ENCODE results near the gene RFC1. TPM values are rescaled to one million over a fixed set of nuclear protein-coding genes. Genes with fewer than 3 reads are reported as not detected.
A peak's percentile ranks its signal among the peaks of the same experiment; 100 is the strongest.
"Not testable (repeated sequence)": the region's sequence is repeated elsewhere in the genome, so short reads cannot be mapped to it uniquely, and the experiment has no call there.

Gene RFC1
- total and polyA plus RNA-seq, 7 donors = 6.7 to 21.0 (median 15.8) TPM

- ATAC-seq (no peak), DNase-seq (no peak)
- Histone ChIP-seq H3K9me3 (no peaks in the 10 kb centered on the region), H3K27me3 (ENCODE audit: insufficient read depth in 3 of 3, low read length in 2 of 3) (no peaks in the 10 kb centered on the region), H3K4me1 (peaks cover 13% of the 10 kb centered on the region), H3K36me3 (ENCODE audit: insufficient read depth in 1 of 2, low read depth in 1 of 2) (no peaks in the 10 kb centered on the region), H3K4me3 (no peak overlapping the region), H3K27ac (no peak overlapping the region)
- TF ChIP-seq CTCF (IDR thresholded peaks at IDR 0.05) = no peak
- WGBS, 3 donors = 91 to 97% (median 94%) methylated on average over 1 of the region's 1 CpG
- intact Hi-C loops (cut with DNase I) = no loop called here
These were observed 9.2 kb downstream of the RFC1 start for GRCh38 chr4:39357002-39357401.

GRCh38 chr4:39354254-39354552, 12.0 kb downstream of the RFC1 start:
- Histone ChIP-seq H3K4me1 (peaks cover 13% of the 10 kb centered on the region), H3K4me3 (peak overlapping the region; percentile 47), H3K27me3 (ENCODE audit: insufficient read depth in 3 of 3, low read length in 2 of 3) (no peaks in the 10 kb centered on the region), H3K9me3 (no peaks in the 10 kb centered on the region), H3K36me3 (ENCODE audit: insufficient read depth in 1 of 2, low read depth in 1 of 2) (peaks cover 0 to 20% of the 10 kb centered on the region in 2 donors), H3K27ac (peak overlapping the region; percentile 62)
- DNase-seq (no peak), ATAC-seq (no peak)
- TF ChIP-seq CTCF (IDR thresholded peaks at IDR 0.05) = no peak
- WGBS, 3 donors = 6 to 28% (median 6%) methylated on average over 1 of the region's 1 CpG
- intact Hi-C loops (cut with DNase I) = no loop called here

- DNase-seq (no peak), ATAC-seq (peak in 1 of 4 donors; percentile 49)
- Histone ChIP-seq H3K27me3 (ENCODE audit: insufficient read depth in 3 of 3, low read length in 2 of 3) (no peaks in the 10 kb centered on the region), H3K36me3 (ENCODE audit: insufficient read depth in 1 of 2, low read depth in 1 of 2) (peaks cover 0 to 20% of the 10 kb centered on the region in 2 donors), H3K4me1 (peaks cover 14% of the 10 kb centered on the region), H3K27ac (peak overlapping the region; percentile 62), H3K4me3 (peak overlapping the region; percentile 47), H3K9me3 (no peaks in the 10 kb centered on the region)
- 18 to 35% (median 28%) methylated on average over 5 of the region's 5 CpGs for WGBS, 3 donors
- no peak for TF ChIP-seq CTCF (IDR thresholded peaks at IDR 0.05)
- intact Hi-C loops (cut with DNase I) = no loop called here
These were observed 12.5 kb downstream of the RFC1 start for GRCh38 chr4:39353478-39354253.

GRCh38 chr4:39353149-39353477, 13.0 kb downstream of the RFC1 start:
- H3K9me3 ChIP-seq; DNase-seq; ATAC-seq; intact Hi-C loops (cut with DNase I); H3K27me3 ChIP-seq (ENCODE audit: insufficient read depth in 3 of 3, low read length in 2 of 3): not testable (repeated sequence)
- H3K4me1 ChIP-seq = peaks cover 16% of the 10 kb centered on the region
- WGBS, 3 donors = 40 to 72% (median 49%) methylated on average over 6 of the region's 6 CpGs
- peak overlapping the region; percentile 47 for H3K4me3 ChIP-seq
- peaks cover 0 to 20% of the 10 kb centered on the region in 2 donors for H3K36me3 ChIP-seq (ENCODE audit: insufficient read depth in 1 of 2, low read depth in 1 of 2)
- peak overlapping the region; percentile 62 for H3K27ac ChIP-seq

GRCh38 chr4:39349326-39349725, 16.8 kb downstream of the RFC1 start:
- DNase-seq = no peak
- no peaks in the 10 kb centered on the region for H3K27me3 ChIP-seq (ENCODE audit: insufficient read depth in 3 of 3, low read length in 2 of 3)
- no peak overlapping the region for H3K4me3 ChIP-seq
- intact Hi-C loops (cut with DNase I) = no loop called here
- H3K4me1 ChIP-seq = peaks cover 14% of the 10 kb centered on the region
- H3K36me3 ChIP-seq (ENCODE audit: insufficient read depth in 1 of 2, low read depth in 1 of 2) = peaks cover 0 to 26% of the 10 kb centered on the region in 2 donors
- ATAC-seq = no peak
- TF ChIP-seq CTCF (IDR thresholded peaks at IDR 0.05) = no peak
- no peak overlapping the region for H3K27ac ChIP-seq
- WGBS, 3 donors = 93 to 100% (median 96%) methylated on average over 2 of the region's 2 CpGs
- no peaks in the 10 kb centered on the region for H3K9me3 ChIP-seq

Measured in psoas muscle (tissue), 8 donors.